GM20431 (cell line): ENCODE measurements around the gene DNTT.
"Not testable (repeated sequence)": the region's sequence is repeated elsewhere in the genome, so short reads cannot be mapped to it uniquely, and the experiment has no call there.

ENCODE experiments used
- in situ Hi-C: fragments of 300-500 bp; cut with MseI, MboI; formaldehyde crosslinking; loops from one replicate; pipeline ENCODE4 v1.15.0; 2020; ENCODE audit warnings: low sequenced_read_pairs; ENCODE audit not compliant: unreplicated experiment

The DNTT gene

DNA sequence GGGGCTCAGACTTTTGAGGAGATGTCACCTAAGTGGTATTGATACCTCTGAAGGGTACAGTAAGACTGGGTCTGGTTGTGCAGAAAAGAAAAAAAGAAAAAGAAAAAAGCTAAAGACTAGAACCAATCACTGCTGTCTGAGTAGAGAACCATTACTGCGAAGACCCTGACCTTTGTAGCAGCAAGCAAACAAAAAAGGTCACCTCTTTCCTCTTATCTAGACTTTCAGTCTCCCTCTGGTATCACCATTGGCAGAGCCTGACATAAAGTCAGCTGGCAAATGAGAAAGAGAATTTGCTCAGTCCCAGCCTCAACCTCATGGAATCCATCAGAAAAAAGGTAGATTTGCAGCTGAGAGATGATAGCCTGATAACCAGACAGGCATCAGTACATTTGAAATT, 2.6 kb upstream of the DNTT start:
- in situ Hi-C loops, result no loop called here

DNA sequence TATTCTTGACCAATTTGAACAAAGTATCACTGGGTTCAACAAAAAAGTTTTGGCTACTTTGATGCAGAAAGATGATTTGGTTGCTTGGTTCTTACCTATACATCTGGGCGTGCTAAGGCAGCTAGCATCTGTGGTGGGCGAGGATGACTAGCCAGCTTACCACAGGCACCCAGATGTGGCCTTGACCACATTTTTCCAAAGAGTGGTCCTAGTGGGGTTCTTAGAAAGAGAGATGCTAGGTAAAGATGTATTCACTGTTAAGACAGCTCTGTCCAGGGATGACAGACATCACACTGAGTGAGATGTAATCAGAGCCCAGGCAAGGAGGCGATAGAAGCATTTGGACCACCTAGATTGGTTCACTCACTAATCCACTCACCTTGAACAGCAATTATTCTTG, 785 bp downstream of the DNTT start:
- in situ Hi-C loops, result no loop called here

DNA sequence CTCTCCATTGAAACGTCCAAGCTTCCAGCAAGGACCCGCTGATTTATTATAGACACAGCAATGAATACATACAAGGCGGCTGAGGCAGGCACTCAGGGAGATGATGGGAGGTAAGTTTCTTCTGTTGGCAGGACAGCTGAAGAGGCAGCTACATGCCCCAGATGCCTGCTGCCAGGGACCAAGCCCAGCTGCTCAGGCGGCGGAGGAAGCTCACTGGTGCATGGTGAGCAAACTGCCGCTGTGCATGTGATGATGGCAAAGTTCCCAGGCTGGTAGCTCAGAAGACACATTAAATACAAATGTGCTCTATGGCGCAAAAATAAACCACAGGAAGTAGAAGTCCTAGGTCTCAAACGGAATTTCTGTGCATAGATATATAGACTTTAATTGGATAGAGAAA, 2.3 kb downstream of the DNTT start:
- in situ Hi-C loops, result no loop called here

DNA sequence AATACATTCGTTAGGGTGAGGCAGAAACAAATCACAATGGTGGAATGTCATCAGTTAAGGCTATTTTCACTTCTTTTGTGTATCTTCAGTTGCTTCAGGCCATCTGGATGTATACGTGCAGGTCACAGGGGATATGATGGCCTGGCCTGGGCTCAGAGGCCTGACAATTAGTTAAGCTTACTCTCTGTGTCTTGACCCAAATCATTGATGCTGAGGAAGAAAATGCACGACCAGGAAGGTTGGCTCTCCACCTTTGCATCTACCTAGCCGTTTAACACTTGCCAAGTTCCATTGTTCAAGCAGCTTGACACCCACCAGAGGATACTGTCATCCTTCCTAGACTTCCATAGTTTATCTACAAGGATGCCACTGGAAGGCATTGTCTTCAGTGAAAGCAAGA, 4.6 kb downstream of the DNTT start:
- in situ Hi-C loops, result not testable (repeated sequence)

DNA sequence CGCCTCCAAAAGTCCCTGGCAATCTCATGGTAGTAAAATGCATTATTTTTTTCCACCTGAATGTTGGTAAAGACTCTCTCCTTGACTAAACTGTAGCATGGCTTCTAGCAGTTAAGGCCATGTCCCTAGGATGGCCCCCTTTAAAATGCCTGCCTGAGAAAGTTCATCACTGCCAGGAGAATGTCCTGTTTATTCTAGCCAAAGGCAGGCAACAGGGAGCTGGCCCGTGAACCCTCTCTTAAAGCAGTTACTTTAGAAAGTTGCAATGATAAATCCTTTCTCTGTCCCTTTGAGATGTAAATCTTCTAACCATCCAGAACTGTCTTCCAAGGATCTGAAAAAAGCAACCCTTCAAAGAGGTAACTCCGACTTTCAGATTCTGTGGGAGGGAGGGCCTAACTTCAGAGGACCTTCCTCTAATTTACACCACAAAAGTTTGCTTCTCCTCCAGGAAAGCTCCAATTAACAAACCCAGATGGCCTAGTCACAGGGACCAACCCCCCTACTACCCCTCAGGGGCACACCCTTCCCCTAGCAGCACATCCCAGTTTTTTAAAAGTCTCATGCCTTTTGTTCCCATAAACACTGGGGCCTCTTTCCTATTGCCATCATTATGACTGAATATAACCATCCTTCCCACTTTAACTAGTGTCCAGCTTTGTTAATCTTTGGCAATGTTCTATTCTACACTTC, 5.5 kb downstream of the DNTT start:
- in situ Hi-C loops, result no loop called here

DNA sequence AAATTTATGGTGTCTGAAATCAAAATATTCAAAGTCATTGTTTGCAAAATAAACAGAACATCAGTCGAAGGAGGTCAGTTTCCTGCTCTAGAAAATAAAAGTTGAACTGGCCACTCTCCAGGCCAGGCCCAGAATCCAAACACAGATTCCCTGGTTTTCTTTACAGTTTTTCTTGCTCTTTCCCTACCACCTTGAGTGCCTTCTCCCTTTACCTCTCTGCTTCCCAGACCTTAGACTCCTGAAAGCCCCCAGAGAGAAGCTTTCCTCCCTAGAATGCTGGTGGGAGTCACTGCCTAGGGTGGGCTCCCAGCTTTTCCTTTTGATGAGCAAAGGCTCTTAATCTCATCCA, 6.1 kb downstream of the DNTT start:
- in situ Hi-C loops, result no loop called here

DNA sequence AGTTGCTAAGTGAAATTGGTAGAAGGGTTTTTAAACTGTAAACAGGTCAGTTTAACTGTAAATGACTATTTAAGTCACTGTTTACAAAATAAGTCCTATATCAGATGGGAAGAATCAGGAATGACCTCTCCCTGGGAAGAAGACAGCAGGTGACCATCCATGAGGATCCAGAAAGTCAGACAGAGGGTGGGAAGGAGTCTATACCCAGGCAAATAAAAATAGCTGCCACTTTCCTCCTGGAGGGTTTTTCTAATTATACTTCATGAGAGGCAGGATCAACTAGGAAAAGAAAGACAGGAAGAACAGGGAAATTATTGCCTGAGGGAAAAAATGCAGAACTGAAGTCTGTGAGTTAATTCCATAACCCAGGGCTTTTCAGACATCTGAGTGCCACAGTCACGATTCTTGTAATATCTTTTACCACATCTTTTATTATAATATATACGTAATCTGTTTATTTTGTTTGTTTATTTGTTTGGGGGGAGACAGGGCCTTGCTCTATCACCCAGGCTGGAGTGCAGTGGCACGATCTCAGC, 7.0 kb downstream of the DNTT start:
- in situ Hi-C loops, result no loop called here

DNA sequence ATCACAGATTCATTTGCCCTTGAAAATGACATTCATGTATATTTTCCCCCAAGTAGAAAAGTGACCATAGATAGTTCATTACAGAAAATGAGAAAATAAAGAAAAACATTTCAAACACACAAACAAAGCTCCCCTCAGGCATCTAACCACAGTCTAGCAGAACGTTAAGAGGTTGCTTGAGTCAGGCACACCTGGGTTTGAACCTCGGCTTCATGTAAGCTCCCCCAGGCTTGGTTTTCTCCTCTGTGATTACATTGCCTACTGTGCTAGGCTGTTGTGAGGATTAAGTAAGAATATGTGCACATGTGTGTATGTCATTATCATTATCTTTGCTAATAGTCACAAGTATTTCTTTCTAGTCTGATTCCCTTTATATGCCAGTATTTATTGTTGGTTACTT, 9.1 kb downstream of the DNTT start:
- in situ Hi-C loops, result no loop called here

DNA sequence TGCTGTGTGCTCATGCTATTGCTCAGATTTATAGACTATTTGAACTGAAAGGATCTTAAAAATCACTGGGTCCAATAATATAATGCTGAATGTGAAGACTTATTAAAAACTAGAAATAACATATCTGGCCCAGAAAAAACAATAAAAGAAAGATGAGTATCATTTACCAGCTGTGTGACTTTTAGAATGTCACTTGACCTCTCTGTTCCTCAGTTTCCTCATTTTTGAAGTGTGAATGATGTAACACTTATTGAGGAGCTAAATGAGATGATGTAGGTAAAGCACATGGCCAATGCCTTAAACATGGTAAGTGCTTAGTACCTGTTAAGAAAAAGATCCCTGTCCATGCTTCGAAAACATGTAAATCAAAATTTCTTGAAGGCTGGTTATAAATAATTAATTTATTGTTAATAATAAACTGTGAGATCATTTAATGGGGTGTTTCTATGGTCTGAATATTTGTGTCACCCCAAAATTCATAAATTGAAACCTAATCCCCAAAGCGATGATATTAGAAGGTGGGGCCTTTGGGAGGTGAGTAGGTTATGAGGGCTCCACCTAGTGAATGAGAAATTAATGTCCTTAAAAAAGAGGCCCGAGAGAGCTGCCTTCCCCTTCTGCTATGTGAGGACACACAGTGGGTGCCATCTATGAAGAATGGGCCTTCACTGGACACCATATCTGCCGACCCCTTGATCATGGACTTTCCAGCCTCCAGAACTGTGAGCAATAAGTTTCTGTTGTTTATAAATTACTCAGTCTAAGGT, 13.0 kb downstream of the DNTT start:
- in situ Hi-C loops, result no loop called here

DNA sequence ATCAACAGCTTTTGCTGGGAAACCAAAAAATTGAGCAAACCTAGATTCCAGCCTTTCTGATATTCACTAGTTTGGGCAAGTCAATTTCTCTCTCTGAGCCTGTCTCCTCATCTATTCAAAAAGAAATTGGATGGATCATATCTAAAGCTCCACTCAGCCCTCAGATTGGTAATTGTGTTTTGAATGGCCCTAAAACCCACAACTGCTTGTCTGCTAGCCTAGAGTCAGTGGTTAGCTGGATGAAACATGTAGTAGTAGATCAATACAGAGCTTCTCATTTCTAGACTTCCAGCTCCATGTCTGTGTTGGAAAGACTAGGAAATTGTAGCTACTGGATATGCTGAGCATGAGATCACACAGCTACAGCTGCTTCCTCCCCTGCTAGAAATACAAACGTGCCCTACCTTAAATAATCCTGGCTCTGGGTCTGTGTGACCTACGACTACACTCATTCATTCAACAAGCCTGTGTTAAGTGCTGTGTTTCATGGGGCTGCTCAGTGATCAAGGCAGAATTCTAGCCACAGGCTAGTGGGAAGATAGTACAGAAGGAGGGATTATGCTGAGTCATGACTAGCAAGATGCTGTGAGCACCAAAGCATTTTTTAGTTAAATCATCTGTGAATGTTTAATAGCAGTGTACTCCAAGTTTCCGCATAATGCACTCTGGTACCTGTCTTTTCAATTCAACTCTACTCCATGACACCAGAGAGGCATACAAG, 15.7 kb downstream of the DNTT start:
- in situ Hi-C loops, result no loop called here

DNA sequence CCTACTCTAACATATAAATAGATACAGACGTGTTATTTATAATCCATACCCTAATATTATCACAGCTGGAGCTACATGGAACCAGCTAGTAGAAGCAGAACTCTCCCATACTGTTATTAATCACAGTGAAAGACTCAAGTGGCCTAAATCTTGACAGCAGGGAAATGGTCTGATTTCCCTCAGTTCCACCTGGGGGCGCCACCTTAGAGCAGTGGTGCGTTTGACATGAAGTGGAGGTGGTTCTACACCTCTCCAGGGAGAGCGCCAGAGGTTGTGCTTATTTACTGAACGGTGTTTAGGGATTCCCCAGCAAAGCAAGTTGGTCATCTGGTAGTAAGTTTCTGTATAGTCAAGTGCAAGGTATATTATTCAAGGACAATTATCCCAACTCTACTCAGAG, 17.6 kb downstream of the DNTT start:
- in situ Hi-C loops, result no loop called here

DNA sequence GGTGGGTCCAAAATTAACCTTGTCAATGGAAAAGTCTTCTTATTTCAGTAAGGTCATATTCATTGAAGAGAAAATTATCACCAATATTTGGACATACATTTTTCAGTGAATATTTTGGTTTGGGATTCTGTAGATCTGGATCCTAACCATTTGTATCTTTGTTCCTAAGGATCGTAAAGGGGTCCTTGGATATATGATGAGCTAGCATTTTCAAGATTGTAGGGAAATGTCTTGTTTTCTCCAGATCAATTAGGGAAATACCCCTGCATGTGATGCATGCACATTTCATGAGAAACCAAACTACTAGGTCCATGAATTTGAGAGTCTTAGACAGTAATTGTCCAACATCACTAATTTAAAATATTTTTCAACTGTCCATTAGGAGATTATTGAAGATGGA, 18.0 kb downstream of the DNTT start:
- in situ Hi-C loops, result no loop called here

DNA sequence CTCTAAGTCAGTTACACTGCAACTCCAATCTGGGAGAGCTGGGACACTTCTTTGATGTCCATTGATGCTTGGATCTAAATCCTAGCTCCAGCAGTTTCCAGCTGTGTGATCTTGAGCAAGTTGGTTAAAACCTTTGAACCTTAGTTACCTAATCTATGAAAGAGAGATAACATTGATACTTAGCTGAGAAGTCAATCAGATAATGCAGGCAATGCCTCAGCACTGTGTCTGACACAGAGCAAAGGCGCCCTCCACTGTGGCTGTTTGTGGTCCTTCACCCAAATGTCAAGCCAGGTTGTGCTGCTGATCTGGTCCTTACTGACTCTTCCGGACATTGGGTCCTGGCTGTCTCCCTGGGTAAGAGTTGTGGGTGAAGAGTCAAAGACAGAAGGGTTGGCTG, 20.2 kb downstream of the DNTT start:
- in situ Hi-C loops, result no loop called here

DNA sequence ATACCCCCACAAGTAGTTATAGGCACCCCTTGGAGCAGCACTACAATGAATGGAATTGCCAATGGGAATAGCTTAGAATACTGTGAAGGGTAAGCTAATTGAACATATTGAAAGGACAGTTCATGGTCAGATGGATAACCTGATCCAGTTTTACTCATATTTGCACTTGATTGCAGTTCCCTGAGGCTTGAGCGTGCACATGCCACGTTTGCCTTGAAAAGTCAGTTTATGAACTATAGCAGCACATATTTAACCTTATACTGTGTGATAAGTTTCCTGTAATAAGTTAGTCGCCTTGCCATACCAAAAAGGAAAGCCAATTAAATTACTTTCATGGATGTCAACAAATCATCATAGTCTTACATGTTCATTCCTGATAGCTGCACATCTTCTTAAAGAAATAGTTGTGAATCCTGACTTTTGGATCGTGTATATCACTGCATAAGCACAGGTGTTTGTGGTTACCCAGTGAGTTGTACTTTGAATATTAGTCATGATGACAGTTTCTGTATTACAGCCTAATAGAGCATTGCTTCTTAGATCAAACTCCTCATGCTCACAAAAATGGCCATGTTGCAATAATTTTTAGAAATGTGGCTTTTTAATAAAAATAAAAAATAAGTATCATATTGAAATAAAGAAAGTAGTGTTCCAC, 21.6 kb downstream of the DNTT start:
- in situ Hi-C loops, result loop anchor here (25.0 kb wide), 1 partner anchor 314 kb away; no protein-coding TSS in a partner anchor

DNA sequence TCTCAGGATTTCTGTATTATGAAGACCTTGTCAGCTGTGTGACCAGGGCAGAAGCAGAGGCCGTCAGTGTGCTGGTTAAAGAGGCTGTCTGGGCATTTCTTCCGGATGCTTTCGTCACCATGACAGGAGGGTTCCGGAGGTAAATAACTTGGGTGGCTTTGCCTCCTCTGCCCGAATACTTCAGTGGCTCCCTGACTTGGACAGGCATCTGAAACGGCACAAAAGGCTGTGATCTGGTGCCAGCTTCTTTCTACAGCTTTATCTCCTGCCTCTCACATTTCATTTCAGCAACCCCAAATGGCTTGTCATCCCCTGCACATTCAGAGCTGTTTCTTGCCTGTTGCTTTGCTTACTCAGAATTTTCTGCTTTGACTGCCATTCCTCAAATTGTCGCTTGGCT, 23.2 kb downstream of the DNTT start:
- in situ Hi-C loops, result loop anchor here (25.0 kb wide), 1 partner anchor 315 kb away; no protein-coding TSS in a partner anchor

DNA sequence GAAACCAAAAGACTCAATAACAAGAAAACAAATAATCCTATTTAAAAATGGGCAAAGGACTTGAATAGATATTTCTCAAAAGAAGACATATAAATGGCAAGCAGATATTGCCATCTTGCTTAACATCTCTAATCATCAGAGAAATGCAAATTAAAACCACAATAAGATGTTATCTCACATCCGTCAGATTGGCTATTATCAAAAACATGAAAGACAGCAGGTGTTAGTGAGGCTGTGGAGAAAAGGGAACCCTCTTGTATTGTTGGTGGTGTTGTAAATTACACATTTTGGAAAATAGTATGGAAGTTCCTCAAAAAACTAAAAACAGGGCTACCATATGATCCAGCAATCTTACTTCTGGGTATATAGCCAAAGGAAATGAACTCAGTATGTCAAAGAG, 28.9 kb downstream of the DNTT start:
- in situ Hi-C loops, result loop anchor here (25.0 kb wide), 1 partner anchor 321 kb away; no protein-coding TSS in a partner anchor

DNA sequence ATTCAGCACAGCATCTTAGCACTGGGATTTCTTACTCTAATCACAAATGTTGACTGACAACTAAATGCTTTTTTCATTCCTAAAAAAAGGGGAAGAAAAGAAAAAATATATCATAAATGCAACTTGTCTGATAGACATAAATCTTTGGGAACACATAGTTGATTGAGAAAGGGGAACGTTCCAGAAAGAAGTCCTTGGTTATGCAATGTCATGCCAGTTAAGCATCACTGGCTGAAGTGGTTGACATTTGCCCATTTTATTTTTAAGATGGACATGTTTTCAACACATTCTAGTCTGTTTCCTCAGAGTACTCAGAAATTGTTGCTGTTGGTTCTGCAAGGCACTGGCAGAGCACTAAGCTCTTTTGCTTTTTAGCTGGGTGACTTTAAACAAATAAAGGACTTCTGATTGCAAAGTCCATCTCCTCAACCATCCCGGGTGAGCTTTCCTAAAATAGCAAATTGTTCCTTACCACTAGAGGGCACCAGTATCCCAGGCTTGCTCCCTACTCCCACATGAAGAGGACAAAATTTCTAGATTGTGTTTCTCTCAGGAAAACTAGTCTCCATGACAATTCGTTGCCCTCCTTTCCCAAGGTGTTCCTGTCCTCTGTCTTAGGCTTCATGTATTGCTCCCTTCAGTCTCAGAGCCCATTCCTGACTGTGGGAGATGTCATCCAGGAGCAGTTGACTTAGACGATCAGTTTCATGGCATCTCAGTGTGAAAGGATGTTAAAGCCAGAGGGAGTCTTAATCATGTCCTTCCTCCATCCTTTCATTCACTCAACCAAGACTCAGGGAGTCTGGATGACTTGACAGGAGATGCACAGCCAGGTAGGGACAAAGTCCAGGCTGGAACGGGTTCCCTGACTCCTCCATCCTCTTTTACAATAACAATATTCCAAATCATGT, 30.6 kb downstream of the DNTT start:
- in situ Hi-C loops, result loop anchor here (25.0 kb wide), 1 partner anchor 323 kb away; no protein-coding TSS in a partner anchor

DNA sequence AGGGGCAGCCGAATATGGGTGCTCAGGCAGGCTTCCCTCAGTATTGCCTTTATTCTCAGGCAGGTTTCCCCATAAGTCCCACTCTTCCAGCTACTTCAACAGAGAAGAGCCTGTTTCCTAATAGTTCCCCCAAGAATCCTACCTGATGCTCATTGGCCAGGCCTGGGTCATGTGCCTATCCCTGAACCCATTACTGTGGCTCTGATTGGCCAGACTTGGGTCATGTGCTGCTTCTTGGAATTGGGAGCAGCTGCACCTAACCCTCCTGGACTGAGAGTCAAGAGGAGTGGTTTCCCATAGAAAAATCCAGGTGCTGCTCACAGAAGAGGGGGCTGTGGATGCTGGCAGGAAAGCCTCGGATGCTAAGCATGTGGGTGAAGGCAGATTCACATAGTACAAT, 32.9 kb downstream of the DNTT start:
- in situ Hi-C loops, result loop anchor here (25.0 kb wide), 1 partner anchor 325 kb away; no protein-coding TSS in a partner anchor

DNA sequence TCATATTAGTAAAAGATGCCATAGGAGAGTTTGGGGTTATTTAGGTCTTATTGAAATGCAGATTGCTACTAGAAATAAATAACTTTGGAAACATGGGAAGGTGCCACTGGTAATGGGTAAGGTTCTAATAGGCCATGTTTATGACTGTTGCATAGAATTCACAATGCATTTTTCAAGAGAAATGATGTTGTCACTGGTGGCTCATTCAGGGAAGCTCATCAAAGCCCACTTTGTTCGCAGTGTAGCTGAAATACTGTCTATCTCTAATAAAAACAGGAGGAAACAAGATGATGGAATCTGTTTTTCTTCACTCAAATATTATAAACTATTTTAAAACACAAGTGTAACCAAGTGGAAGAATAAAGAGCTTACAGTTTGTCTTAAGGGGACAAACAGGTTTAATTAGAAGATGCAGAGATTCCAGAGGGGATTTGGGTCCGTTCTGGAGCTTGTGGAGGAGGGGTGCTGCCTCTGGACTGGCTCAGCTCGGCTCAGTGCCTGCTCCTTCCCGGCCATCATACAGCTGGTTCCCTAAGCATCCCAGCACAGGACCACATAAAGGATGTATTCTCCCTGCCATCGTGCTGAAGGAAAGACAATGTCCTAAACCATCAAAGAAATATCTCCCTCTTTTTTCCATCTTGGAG, 34.2 kb downstream of the DNTT start:
- in situ Hi-C loops, result loop anchor here (25.0 kb wide), 1 partner anchor 326 kb away; no protein-coding TSS in a partner anchor
